NCI-H1694 (cell line): Measurements from ENCODE around the gene NINJ2.
"Not testable (repeated sequence)": the region's sequence is repeated elsewhere in the genome, so short reads cannot be mapped to it uniquely, and the experiment has no call there.

Experiments used
- DNase-seq: peaks from one replicate; lab custom pipeline; 2025; lab: John Stamatoyannopoulos, UW

Gene NINJ2

DNA sequence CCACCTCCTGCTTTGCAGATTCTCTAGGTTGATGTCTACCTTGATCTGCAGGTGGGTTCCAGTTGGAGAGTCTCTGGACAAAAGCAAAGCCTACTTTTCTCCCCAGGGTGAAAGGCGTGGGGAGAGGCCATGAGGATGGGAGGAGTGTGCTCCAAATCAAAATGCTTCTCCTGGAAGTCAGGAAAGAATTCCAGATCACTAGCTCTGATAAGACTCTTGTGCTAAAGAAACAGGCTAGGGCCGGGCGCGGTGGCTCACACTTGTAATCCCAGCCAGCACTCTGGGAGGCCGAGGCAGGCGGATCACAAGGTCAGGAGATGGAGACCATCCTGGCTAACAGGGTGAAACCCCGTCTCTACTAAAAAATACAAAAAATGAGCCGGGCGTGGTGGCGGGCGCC is 21.9 kb downstream of the NINJ2 start:
- not testable (repeated sequence) for DNase-seq

DNA sequence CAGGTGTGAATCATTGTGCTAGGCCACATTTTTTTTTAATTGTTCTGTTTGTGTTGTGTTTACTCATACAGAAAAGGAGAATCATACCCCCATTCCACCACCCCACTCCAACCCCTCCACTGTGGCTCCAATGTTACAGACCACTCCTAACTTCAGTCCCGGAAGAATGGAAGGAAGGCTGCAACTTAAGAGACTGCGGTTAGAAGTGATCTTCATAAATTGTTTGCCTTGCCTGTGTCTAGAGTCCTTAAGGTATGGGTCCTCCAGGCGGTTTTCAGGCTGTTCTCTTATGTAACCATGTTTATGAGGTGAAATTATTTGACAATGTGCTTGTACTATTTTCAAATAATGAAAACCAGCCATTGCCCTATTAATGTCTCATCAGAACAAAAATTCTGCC is 22.5 kb downstream of the NINJ2 start:
- no peak for DNase-seq

DNA sequence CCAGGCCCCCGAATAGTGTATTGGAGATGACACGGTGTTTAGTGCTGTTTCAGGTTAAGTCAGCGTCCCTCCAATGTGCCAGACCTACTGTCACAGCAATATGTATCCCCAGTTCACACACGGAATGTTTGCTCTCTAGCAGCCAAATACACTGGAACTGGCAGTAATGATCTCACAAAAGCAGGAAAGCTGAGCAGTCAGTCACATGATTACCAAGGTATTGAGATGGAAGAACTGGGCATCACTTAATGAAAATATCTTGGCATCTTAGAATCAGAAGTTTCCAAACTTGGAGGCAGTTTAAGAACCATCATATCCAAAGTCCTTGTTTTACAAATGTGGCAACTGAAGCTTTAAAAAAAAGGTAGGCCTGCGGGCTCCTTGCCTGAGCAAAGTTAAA is 23.3 kb downstream of the NINJ2 start:
- DNase-seq = no peak

DNA sequence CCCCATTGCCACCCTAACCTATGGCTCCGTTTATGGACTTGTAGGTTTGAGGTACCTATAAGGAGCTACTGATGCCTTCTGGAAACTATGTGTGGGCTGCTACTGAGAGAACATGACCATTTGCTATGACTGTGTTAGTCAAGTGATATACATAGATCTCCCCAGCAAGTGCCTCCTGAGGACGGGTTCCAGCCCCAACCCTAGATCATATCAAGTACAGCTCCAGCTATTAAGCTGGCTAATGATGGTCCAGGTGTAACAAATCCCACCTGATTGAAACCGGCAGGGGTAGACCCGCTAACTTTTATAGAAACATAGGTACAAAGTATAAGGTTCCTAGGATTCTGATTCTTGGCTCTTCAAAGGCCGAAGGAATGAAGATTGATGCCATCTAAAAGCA is 23.7 kb downstream of the NINJ2 start:
- no peak for DNase-seq

DNA sequence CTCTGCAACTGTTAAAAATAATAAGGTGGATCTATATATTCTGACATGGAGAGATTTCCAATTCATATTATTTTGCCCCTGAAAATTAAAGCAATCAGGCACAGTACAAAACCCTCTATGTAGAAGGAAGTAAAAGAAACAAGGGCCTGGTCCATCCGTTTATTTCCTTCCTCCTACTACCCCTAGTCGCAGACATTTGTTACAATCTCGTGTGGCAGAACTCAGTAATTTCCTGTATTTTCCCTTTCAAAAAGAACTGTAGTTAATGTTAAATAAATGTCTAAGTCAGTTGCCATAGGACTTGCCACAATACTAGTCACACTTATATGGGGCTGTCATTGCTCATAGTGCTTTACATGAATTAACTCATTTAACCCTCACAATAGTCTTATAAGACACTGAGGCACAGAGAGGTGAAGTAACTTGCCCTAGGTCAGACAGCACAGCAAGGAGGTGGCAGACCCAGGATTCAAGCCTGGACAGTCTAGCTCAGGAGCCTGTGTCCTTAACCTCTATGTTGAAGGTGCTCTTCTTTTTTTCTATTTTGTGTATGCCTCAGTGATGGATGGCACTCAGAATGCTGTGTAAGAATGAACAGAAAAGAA is 24.2 kb downstream of the NINJ2 start:
- no peak for DNase-seq

DNA sequence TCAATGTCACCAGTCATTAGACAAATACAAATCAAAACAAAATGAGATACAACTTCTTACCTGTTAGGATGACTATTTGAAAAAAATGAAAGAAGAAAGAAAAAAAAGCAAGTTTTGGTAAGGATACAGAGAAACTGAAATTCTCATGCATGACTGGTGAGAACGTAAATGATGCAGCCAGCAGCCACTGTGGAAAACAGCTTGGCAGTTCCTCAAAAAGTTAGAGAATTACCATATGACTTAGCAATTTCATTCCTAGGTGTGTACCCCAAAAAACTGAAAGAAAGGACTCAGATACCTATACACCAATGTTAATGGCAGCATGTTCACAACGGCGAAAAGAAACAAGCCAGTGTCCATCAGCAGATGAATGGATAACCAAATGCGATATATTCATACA is 26.6 kb downstream of the NINJ2 start:
- no peak for DNase-seq

DNA sequence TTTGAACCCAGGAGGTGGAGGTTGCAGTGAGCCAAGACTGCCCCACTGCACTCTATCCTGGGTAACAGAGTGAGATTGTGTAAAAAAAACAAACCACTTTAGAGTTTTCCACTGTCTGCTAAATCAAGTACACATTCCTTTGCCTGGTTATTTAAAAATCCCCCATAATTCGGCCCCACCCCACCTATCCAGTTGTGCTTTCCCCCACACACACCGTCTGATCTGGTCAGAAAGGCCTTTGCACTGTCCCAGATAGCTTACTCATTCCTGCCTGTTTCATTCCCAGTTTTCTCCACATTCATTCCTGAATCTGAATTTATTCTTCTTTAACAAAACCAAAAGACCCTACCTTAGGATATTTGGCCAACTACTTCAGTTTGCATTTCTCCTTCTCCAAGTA is 29.5 kb downstream of the NINJ2 start:
- no peak for DNase-seq

DNA sequence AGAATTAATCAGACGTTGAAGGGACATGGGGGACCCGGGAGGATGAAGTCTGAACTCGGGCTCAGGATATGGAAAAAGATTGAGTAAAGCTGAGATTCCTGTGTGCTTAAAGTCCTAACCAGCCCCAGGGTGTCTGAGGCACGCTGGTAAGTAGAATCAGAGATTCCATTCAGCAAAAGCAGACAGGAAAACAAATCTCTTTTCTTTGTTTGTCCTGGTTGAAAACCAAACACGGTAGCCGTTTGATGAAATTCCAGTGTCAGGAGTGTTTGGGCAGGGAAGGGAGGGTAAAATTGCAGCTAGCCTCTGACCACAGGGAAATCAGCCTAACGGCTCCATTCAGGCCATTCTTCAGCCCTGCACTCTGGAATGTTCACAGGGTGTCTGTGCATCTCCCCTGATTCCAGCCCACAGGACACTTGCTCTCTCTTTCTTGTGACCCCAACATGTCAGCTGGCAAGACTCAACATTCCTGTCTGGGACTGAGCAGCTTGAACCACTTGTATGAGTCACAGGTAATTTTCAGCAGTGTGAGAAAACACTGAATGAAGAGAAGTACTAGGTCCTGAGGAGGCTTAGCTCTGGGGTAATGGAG is 31.0 kb downstream of the NINJ2 start:
- DNase-seq = no peak

DNA sequence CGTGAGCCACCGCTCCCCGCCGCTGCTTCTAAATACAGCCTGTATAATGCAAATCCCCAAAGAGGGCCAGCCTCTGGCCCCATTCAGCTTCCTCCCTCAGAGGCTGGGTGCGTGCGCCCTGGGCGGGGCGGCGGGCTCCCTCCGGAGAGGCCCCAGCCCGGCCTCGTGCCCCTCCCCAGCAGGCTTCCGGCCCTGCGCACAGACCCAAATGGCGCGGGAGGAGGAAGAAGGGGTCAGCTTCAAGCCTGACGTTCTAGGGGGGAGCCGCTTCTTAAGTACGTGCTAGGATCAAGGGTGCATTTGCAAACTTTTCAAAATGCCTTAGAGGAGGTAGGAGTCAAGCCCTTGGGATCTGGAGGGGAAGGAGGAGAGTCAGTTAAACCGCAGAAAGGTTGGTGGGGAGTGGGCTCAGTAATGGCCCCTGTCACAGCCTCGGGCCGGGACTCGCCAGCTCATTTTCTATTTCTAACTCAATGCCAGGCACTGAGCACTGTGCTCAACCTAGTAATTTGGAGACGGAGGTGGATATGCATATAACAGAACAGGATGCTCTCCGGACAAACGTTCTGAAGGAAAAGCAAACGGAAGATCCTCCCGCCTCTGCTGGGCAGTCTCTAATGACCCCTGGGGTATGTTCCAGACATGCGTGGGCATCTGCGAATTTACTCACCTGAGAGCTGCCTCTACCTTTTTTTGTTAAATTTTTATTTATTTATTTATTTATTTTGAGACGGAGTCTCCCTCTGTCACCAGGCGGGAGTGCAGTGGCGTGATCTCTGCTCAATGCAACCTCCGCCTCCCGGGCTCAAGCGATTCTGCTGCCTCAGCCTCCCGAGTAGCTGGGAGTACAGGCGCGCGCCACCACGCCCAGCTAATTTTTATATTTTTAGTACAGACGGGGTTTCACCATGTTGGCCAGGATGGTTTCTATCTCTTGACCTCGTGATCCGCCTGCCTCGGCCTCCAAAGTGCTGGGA is 32.3 kb downstream of the NINJ2 start:
- DNase-seq = no peak

DNA sequence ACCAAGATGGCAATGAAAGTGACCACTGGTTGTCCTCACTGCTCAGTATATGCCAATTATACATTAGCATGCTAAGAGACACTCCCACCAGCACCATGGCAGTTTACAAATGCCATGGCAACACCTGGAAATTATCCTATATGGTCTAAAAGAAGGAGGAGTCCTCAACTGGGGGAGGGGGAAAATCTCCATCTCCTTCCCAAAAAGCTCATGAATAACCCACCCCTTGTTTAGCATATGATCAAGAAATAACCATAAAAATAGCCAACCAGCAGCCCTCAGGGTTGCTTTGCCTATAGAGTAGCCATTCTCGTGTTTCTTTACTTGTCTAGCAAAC is 34.5 kb downstream of the NINJ2 start:
- not testable (repeated sequence) for DNase-seq

DNA sequence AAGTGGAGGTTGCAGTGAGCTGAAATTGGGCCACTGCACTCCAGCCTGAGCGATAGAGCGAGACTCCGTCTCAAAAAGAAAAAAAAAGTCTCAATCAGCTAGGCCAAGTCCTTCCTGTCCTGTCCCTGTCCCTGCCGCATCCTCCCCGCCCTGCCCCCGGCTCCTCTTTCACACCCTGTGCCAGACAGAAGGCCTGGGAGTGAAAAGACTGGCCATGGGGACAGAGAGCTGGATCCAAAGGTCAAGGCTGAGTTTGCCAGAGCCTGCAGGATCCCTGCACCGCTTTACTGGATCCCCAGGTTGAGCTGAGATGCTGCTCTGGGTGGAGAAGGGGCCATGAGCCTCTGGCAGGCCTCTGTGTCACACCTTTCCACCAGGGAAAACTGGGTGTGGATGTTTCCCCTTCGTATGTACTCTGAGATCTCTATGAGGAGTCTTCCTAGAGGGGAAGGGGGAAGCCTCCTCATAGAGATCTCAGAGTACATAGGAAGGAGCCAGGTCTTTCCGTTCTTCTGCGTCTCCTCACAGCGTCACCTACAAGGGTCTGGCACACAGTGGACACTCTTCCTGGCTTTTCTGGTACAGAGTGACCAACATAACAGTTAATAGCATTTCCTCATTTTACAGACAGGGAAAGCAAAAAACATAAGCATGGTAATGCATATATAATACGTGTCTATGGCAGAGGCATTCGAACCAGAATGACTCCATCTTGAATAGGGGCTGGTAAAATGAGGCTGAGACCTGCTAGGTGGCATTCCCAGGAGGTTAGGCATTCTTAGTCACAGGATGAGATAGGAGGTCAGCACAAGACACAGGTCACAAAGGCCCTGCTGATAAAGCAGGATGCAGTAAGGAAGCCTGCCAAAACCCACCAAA is 35.1 kb downstream of the NINJ2 start:
- no peak for DNase-seq

DNA sequence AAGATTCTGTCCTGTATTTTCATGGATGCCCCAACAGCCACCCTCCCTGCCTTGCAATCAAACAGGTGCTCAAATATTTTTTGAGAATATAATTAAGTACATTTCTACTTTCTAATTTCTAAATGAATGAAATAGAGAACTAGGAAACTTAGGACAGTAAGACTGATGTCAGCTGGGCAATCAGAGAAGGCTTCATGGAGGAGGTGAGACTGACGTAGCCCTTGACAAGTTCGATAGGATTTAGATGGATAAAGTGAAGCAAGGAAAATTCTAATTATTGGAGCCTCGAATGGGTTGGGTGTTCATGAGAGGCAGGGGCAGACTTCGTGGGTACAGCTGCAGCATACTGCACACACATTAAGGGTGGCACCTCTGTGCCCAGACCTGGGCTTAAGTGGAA is 36.0 kb downstream of the NINJ2 start:
- DNase-seq = no peak

DNA sequence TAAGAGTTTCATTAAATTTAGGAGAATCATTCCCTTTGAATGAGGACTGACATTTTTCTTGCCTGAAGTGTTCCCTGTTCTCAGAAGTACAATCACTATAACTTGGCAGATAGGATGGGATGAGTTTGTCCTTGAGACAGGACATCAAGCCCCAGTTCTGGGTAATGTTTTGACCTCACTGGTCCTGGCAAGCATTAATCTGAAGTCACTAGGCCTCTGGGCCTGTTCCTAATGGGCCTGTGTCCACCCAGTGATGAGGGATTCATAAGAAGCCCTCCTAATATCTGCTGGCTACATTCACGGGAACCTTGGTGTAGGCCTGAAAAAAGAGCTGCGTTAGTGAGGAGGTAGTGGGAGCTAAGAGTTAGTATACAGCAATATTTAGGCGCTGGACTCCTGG is 37.2 kb downstream of the NINJ2 start:
- no peak for DNase-seq

DNA sequence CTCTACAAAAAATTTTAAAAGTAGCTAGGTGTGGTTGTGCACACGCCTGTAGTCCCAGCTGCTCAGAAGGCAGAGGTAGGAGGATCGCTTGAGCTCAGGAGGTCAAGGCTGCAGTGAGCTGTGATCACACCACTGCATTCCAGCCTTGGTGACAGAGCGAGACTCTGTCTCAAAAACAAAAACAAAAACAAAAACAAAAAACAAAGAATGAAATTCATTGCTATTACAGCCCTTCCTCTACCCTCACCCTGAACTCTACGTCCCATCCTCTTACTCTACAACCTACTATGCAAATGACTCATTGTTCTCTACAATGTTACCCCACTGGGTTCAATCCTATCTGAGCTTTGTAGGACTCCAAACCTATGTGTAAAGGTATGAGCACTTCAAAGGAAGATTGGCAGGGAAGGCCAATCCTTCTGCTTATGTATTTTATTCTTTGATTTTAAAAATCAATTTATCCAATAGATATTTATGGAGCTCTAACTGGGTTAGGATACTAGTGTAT is 39.3 kb downstream of the NINJ2 start:
- no peak for DNase-seq

DNA sequence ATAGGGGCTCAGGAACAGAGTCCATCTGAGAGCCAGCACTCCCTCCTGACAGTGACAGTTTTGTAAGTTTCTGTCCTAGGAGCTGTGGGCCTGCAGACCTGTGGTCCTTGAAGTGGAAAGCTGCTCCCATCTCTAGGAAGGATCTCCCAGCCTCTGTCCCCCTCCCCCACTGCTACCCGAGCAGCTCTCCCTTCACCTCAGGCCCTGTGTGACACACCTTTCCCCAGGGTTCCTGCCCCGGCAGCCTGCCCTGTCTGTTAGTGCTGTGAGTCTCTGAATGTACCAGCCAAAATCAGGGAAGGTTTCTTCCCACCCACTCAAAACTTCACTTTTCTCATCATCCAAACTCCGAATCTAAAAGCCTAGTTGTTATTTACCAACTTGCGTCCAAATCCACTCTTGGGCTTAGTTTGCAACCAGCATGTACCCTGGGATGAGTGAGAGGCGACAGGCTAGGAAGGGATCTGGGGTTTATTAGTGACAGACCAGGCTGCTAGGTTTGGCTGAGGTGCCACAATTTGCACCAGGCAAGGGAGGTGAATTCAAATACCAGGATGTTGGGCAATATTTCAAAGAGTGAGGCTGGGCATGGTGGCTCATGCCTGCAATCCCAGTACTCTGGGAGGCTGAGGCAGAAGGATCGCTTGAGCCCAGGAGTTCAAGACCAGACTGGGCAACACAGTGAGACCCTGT is 39.9 kb downstream of the NINJ2 start:
- no peak for DNase-seq

DNA sequence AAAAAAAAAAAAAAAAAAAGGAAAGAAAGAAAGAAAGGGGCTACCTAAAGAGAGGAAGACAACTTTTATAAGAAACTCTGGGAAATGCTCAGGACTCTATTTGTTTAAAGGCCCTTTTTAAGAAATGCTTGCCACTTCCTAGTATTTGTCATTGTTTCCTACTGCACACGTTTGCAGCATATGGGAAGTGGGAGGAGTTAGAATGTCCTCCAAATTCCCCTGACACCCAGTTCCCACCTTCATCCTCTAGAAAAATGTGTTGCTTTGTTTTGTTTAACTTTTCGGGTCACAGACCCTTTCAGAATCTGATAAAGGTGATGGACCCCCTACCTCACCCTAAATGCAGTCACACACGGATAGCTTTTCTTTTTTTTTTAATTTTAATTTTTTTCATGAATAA is 40.8 kb downstream of the NINJ2 start:
- no peak for DNase-seq

DNA sequence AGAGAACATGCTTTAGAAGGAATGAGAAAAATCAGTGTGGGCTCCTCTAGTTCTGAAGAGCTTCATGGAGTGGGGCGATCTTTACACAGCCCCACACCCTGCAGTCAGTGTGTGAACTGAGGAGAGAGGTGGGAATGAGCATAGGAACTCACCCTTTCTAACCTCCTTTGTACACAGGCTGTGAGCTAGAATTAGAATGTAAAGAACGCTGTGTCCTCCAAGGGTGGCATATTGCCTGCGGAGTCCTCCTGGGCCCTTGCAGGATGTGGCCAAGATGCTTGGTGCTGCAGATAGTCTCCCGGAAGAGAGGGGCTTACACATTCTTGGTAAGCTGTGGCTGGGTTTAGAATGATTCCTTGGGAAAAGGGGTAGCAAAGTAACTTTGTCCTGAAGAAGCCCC is 43.9 kb downstream of the NINJ2 start:
- DNase-seq = no peak

DNA sequence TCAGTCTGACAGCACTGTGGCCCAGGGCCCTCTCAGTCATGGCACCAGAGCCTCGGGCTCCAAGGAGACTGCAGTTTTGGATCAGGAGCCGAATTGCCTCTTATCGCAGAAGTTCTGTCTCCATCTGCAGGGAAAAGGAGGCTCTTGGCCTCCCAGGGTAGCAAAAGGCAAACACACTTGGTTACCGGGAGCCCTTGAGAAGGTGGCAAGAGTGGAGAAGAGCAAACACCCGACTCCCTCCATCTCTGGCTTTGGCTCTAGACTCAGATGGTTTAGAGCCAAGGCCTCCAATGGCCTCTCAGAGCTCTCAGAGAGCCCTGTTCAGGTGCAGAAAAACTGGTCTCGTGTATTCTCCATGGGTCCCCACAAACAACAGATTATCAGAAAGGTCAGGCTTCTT is 44.6 kb downstream of the NINJ2 start:
- DNase-seq = no peak

DNA sequence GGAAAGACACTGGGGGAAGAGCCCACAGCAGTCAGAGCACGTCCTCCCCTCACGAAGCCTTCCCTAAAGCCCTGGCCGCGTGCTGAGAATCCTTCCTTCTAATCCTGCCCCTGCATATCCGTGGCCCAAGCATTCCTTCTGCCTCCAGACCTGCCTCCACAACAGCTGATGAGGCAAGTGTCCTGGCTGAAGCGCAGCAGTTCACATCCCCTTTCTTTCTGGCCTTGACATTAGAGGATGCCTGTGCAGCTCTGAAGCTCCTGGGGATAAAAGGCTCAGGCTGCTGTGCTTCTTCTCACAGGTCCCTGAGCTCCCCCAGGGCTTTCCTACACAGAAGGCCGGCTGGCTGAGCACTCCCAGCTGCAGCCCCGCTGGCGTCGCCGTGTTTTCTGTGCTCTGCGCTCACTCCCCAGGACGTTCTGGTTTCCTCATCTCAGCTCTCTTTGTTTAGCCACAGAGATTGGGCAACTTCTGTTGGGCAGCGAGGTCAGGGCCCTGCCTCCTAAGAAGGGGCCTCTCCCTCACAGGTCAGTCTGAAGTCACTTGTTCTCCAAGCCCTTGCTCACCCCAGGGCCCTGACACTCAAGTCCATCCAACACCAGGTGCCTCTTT is 45.8 kb downstream of the NINJ2 start:
- DNase-seq = no peak

DNA sequence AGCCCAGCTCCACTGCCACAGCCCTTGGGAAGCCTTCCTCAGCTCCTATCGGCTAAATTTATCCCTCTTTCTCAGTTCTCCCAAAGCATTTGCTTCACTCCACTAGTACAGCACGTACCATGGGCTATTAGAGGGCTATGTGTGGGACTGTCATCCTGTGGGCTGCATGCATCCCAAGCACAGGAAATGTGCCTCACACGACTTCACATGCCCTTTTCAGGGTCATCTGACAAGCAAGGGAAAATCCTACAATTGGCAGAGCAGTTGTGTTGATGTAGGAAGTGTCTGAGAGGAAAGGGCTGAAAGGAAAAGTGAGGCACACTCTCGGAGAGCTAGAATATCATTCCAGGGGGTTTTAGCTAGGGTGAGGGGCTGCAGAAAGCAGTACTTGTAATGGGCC is 47.6 kb downstream of the NINJ2 start:
- no peak for DNase-seq

DNA sequence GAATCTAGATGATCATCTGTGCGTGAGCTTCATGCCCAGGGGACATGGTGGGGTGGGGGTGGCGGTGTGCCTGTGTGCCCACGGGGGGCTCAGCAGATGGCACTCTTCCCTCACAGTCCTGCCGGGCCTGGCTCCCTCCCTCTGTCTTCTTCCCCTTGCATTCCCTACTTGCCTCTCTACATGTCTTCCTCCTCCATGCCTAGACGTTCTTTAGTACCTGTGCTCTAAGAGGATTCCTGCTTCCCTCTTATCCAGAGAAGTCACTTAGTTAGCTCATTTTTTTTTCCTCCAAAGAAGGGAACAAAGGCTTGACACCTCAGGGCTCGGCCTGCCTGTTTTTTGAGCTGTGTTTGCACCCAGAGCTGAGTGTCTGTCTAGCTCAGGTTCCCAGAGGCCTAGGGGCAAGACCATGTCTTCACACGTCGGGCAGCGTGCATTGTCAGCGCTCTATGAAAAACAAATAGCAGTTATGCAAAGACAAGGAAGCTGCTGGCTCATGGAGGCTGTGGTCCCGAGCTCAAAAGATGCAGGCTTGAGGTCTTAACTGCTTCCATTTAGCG is 48.8 kb downstream of the NINJ2 start:
- DNase-seq = peak; percentile 44
